GM19238 (cell line): ENCODE results near the gene UFC1.

Experiments used
- DNase-seq: peaks from one replicate; pipeline ENCODE4 v3.0.0; 2011; ENCODE audit warnings: low spot score; ENCODE audit not compliant: insufficient read length

Gene UFC1

DNA sequence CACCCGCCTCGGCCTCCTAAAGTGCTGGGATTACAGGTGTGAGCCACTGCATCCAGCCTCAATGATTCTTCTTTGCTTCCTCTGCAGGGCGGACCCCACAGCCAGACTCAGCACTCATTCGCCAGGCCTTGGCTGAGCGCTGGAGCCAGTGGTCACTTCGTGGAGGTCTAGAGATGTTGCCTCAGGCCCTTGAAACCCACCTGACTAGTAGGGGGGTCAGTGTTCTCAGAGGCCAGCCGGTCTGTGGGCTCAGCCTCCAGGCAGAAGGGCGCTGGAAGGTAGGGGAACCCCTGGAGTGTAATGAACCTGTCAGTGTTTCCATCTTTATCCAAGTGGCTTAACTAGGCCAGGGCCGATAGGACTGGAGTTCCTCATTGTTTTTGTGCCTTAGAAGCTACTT, 15.1 kb downstream of the UFC1 start:
- no peak for DNase-seq

DNA sequence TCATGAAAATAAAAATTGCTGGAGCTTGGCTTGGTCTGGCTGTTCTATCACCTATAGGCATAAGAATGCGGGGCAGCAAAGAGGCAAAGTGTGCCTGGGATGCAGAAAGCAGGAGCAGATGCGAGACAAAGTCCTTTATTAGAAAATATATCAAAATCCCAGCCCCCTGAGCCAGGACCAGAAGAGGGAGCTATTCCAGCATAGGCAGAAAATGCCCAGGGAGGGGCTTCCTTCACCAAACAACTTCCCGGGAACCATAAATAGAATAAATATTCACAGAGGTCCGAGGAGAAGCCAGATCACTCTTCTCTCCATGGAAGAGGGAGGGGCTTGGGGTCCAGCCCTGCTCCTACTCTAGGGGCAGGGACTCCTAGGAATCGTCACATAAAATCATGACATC, 17.4 kb downstream of the UFC1 start:
- no peak for DNase-seq

DNA sequence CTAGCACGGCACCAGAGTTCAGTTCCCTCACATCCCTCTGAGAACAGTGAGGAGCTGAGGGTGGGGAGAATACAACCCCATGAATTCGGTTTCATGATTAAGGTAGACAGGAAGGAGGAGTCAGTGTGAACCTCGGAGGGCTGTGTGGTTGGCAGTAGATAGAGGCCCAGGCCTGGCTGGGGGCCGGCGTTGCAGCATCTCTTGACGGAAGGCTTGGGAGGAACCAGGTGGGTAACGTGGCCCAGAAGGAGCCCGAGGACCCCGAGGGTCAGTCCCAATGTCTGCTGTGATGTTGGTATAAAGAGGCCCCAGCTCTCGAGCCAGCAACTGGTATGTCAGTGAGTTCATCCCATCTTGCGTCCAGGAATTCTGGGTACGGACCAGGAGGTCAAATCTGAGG, 17.9 kb downstream of the UFC1 start:
- DNase-seq, result no peak

DNA sequence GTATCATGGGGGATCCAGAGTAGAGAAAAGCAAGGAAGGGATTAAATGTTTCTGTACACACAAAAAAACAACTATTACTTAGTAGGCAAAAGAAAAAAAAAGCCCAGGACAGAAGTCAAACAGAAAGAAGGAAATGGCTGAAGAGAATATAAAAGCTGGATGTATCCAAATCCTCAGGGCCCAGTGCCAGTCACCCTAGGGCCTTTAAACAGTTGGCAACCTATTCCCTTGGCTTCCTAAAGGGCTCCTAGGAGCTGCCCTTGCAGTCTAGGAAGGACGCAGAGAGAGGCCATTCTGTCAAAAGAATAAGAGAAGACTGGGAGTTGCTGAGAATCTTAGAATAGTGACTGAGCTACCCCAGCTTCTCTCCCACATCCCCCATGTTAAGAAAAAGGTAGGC, 18.6 kb downstream of the UFC1 start:
- no peak for DNase-seq

DNA sequence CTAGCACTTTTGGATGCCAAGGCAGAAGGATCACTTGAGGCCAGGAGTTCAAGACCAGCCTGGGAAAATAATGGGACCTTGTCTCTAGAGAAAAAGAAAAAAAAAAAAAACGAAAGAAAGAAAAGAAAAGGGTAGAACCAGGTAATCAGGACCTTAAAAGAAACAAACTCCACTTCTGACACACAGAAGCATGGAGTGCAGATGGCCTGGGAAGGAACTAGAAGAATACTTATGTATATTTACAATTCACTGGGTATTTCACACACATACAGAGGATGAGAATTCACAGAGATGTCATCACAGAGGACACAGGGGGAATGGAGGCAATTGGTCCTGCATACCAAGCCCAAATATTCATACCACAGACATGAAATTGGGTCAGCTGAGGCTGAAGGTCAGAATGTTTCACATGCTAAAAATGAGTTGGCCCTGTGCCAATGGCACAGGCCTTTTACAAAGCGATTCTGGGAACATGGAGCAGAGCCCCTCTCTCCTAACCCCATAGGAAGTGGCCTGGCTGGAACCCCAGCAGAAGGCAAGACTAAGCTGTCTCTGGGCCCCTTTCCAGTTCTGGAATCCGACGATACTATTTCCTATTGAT, 19.1 kb downstream of the UFC1 start:
- DNase-seq, result no peak

DNA sequence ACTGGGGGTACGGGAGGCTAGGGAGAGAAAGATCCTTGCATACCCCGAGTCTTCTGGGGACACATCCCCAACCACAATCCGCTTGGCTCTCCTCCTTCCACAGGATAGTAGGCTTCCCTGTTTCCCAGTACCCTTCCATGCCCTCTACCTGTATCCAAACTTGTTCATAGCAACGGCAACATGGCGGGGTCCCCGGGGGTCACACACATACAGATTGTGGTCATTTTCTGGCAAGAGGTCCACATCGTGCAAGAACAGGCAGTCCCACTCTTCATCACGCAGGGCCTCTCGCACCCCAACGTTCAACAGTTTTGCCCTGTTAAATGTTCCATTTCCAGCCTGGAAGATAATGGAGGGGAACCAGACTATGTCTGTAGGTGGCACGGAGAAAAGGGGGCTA, 19.9 kb downstream of the UFC1 start:
- DNase-seq, result no peak

DNA sequence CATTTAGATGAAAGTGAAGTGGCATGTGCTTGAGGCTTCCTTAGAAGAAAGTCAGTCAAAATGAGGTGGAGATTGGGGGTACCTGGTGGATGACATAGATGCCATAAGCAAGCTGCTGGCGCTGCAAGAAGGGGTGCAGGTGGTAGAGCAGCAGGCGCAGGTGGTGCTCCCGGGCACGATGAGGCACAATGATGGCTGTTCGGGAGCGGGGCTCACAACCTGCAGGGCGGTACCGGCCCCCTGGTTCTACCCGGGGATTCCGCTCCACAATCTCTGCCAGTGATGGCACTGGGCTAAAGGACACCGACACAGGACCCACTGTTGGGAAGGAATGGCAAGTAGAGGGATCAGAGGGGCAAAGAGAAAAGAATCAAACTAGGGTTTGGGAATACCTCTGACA, 21.1 kb downstream of the UFC1 start:
- no peak for DNase-seq

DNA sequence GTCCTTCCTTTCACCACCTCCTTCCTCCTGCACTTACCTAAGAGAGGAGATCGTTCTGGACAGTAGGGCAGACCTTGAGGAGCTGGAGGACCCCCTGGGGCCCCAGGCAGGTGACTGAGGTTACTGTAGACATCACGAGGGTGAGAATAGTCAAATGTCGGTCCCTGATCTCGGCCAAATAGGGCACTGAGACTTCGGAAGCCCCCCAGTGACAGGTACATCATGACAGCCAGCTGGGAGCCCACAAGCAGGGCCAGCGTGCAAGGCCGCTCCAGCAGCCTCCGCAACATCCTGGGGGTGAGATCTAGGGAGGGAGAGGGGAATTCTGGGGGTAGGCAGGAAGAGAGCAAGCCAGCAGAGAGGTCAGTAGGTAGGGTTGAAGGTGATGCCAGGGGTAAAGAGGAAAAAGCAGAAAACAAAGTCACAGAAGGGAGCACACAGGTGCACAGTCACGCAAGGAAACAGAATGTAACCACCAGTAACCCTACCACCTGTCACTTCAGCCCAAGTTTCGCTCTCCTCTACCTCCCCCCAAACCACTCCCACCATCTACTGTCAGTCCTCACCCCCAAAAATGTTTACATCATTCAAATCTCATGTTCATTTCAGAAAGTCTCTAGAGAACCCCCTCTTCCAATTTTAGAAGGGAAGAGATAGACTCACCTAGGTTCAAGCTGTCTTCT, 22.1 kb downstream of the UFC1 start:
- DNase-seq, result no peak

DNA sequence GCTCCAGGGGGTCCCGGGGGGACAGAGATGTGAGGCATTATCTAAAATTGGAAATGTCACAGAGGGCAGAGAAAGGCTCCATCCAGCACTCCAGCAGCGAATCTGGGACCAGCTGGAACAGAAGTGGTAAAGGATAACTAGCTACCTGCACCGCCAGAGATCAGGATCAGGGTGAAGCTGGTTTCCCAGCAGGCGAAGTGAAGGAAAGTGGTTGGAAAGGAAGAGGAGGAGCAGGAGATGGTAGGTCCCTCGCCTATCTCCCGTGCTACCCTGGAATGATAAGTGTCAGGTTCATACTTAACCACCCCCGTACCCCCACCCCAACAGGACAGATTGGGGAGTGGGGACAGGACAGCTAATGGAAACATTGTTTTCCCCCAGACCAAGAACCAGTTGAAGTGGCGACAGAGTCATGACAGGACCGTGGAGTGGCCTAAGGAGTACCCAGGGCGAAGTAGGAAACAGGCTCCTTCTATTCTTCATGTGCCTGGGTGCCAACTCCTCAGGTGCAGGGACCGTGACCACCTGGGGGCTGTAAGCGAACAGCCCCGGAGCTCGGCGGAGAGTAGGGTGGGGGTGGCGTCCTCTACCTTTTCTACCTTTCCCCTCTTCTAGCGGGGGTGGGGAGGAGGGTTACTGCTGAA, 22.8 kb downstream of the UFC1 start:
- DNase-seq, result no peak

DNA sequence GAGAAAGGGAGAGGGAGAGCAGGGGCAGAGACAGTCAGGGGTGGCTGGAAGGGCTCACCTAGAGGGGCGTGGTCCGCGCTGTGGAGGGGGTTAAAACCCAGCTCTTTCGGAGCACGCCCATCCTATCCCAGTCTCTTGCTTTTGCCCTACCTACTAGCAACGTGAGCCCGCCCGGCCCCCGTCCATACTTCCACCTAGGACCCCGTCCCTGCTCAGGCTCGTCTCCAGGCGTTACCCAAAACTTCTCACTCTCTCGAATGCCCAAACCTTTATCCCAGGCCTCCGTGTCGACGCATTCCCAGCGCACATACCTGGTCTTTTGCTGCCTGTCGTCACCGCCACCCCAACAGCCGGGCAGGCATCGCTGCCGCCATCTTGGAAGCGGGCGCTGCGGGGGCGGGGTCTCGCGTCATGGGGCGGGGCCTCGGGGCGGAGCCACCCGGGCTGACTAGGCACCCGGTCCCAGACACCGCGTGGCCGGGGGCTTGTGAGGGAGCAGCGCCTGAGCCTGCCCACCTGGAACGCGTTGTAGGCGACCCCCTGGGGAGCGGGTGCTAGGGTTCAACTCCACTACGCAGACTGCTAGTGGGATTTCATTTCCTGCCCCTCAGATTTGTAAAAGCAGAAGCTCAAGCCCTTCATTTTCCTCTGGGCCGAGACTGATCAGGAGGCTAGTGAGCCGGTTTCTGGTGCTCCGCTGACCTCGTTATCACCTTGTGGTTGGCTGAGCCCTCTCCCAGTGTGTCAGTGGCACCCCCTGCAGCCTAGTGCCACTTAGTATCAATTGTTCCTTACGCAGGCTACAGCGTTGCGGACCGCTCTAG, 23.5 kb downstream of the UFC1 start, which contains the start of gene B4GALT3:
Gene B4GALT3, minus strand, starts transcription at position 396 of the 824 bp plus-strand sequence. CDS start 1,447 bp downstream, outside the sequence.
- DNase-seq, result peak; percentile 92

DNA sequence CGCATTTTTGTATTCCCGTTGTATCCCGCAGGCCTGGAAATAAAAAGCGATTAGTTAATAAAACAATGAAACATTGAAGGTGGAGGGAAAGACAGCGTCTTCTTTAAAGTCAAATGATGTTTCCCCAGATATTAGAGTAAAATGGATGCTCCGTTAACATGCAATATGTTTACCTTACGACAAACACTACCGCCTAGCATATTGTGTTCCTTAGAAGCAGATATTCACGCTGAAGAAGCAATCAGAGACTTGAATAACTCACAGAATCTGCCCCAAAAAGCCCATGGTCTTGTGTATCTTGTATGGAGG, 24.1 kb downstream of the UFC1 start:
- no peak for DNase-seq

DNA sequence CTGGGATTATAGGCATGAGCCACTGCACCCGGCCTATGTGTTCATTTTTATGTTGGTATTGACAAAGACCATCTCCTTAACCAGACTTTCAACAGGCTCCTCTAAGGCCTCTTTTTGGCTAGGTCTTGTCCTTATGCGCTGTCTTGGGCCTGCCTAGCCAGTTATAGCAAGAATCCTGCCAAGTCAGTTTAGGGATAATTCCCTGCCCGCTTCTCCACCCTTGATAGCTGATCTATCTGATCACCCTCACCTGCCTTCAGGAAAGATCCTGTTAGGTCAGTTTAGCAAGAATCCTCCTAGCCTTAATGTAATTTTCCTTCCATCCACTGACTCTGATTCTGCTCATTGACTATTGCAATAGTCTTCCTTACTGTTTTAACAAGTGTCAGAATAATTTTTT, 25.9 kb downstream of the UFC1 start:
- no peak for DNase-seq

DNA sequence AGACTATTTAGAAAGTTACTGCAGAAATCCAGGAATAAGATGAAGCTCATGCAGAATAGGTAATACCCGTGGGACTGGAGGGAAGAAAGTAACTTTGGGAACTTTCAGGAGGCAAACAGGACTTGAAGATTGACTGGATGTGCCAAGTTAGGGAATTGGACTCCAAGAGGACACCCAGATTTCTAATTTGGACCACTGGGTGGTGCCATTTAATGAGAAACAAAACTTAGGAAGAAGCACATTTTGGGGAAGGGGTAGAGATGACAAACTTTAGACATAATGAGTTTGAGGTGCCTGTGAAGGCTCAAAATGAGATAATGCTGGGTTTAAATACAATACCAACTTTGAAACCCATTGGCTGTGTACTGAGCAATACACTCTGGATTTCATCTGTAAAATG, 26.9 kb downstream of the UFC1 start:
- DNase-seq, result no peak

DNA sequence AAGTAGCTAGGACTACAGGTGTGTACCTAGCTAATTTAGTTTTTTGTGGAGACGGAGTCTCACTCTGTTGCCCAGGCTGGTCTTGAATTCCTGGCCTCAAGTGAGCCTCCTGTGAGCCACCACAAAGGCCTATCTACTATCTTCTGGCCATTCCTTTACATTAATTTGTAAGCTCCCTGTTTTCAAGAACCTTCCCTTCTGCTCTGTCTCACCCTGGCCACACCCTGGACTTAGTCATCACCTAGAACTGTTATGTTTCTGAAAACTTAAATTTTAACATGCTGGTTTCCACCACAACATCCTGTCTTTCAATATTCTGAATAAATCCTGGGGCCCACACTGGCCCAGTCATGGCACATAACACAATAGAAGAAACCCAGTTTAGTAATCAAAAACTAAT, 28.4 kb downstream of the UFC1 start:
- no peak for DNase-seq

DNA sequence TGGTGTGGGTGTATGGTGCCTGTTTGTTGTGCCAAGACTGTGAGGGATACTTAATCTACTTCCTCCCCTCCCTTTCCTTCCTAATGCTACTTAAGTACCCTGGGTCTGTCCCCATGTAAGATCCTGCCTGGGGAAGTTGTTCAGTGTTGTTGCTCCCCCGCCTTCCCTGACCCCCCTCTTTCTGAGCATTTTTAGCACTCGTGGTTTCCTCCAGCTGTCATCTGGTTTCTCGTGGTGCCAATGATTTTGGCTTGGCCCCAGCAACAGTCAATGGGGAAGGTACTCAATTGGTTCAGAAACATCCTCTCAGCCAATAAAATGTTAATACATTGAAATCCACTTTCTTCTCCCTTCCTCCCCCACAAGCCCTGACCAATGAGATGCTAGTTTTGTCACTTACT, 31.5 kb downstream of the UFC1 start:
- DNase-seq, result peak; percentile 79

DNA sequence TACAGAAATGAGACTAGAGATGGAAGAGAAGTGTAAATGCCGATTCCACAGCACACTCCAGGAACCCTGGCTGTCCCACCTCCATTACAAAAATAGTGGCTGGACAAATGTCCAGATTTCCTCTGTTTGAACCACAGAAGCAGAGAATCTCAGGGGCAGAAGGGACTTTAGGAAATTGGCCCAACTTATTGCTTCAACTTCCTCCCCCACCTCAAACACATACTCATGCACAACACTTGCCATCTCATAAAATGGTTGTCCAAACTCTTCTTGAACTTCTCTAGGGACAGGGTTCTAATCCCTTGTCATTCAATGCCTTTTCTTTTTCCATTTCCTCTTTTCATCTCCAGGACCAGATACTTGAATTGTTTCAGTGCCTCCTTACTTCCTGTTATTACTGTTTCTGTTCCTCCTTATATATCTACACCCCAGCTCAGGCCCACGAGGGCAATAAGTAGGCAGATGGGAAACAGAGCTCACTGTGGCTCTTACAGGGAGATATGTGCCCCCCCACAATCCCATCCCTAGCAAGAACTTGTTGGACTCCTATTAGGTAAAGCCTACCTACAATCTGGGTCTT, 32.0 kb downstream of the UFC1 start:
- peak; percentile 21 for DNase-seq

DNA sequence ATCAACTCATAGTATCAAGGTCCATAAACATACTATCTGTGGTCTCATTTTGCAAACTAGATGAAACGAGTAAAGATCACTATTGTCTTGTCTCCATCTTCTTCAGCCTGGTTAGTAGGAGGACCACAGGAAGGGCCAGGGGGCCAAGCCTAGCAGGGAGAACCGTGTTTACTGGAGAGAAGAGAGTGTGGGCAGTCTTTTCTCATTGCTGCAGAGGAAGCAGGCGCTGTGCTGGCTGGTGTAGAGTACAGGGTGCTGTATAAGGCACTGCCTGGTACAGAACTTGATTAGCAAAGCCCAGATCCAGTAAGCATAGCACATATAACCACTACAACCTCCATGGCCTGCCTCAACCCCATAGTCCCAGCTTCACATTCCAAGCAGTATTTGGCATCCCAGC, 33.5 kb downstream of the UFC1 start:
- no peak for DNase-seq

DNA sequence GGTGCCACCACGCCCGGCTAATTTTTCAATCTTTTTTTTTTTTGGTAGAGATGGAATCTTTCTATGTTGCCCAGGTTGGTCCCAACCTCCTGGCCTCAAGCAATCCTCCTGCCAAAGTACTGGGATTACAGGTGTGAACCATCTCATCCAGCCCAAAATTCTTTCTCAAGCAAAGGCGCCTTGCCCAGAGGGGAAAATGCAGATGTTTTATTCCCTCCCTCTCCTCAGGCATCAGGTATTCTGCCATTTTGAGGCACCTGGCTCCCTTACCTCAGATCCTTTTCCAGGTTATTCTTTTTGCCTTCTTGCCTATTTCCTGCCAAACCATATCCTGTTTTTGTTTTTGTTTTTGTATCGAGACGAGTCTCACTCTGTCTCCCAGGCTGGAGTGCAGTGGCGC, 34.6 kb downstream of the UFC1 start:
- DNase-seq, result no peak

DNA sequence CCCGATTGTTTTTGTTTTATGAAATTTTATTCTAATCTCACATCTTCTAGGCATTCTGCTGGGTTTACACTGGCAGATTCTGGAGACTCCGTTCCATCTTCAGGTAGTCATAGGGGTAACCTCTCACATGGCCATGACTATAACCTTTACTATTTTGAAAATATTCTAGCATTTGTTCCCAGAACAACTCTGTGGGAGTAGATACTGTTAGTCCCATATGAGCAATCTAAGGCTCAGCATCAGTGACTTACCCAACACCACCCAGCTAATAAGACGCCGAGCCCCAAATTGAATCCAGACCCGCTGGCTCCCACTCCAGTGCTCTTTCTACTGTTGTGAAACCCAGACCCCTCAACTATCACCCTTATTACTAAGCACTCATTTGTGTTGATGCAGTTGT, 35.3 kb downstream of the UFC1 start:
- no peak for DNase-seq

DNA sequence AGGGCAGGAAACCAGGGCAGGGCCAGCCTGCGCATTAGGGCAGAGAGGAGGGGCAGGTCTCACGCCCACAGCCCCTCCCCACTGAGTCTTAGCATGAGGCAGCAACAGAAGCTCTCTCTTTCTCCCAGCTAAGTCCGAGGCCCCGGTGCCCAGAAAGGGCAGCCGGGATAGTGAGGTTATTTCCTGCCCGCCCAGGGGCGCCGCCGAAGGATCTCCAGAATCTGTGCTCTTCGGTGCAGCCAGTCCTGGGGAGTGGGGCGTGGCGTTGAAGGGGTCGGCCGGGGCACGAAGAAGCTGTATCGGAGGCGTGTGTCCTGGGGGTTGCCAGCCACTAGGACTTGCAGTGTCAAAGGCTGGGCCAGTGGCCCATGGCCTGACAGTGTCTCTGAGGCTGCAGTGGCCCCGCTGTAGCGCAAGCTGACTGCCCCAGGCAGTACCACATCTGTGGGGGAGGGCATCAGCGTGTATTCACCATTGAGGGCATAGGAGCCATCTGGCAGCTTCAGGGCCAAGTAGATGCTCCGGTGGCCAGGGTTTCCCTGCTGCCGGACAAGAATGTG, 37.3 kb downstream of the UFC1 start:
- no peak for DNase-seq

DNA sequence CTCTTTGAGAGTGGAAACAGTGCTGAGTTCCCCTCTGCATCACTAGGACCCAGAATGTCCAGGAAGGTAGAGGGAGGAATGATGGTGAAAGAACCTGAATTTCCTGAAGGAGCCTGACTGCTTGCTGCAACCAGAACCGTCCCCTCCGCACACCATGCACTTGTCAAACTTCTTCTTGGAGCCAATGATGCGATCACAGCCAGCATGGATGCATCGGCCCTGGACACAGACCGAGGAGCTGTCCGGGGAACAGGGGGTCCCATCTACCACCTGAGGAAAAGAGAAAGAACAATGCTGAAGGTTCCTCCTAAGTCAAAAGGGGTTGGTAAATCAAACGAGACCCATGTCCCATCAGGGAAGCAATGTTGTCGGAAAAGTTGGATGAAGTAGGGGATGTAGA, 38.2 kb downstream of the UFC1 start:
- DNase-seq, result no peak
